ENCODE data around the gene CAPN9.

DNA sequence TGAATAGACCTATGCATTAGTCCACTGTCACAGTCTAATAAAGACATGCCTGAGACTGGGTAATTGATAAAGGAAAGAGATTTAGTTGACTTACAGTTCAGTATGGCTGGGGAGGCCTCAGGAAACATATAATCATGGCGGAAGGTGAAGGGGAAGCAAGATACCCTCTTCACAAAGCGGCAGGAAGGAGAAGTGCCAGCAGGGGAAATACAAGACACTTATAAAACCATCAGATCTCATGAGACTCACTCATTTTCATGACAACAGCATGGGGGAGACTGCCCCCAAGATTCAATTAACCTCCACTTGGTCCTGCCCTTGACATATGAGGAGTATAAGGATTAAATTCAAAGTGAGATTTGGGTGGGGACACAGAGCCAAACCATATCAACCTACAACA lies 59.4 kb downstream of the CAPN9 start:
- TF ChIP-seq, protein P1, sequence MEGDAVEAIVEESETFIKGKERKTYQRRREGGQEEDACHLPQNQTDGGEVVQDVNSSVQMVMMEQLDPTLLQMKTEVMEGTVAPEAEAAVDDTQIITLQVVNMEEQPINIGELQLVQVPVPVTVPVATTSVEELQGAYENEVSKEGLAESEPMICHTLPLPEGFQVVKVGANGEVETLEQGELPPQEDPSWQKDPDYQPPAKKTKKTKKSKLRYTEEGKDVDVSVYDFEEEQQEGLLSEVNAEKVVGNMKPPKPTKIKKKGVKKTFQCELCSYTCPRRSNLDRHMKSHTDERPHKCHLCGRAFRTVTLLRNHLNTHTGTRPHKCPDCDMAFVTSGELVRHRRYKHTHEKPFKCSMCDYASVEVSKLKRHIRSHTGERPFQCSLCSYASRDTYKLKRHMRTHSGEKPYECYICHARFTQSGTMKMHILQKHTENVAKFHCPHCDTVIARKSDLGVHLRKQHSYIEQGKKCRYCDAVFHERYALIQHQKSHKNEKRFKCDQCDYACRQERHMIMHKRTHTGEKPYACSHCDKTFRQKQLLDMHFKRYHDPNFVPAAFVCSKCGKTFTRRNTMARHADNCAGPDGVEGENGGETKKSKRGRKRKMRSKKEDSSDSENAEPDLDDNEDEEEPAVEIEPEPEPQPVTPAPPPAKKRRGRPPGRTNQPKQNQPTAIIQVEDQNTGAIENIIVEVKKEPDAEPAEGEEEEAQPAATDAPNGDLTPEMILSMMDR (IDR thresholded peaks at IDR 0.05; ENCODE audit: extremely low read depth in 1 of 2, insufficient read depth in 1 of 2, low read depth in 1 of 2, low read length in 2 of 2), result no peak
- no peak for TF ChIP-seq EZH2 (IDR thresholded peaks at IDR 0.05; ENCODE audit: borderline replicate concordance, low read depth, low read length, severe bottlenecking)
